ENCODE results near the gene DBNDD2.

The DBNDD2 gene

GRCh38 chr20:45372241-45372640 lies 35.8 kb upstream of the DBNDD2 start:
- Histone ChIP-seq H3K79me2 (ENCODE audit: insufficient read depth, low read length) (no peaks in the 10 kb centered on the region), H2AFZ (ENCODE audit: low read depth, low read length, severe bottlenecking) (no peak overlapping the region), H3K9ac (ENCODE audit: low read length) (no peak overlapping the region), H3K9me3 (ENCODE audit: insufficient read depth, low read length) (no peaks in the 10 kb centered on the region), H4K20me1 (ENCODE audit: low read depth, low read length) (no peaks in the 10 kb centered on the region), H3K9me2 (replicated peaks; ENCODE audit: insufficient read depth, low read length) (no peaks in the 10 kb centered on the region), H3K27me3 (ENCODE audit: low read length) (no peaks in the 10 kb centered on the region), H3F3A (ENCODE audit: insufficient read depth) (peaks cover 11% of the 10 kb centered on the region), H3K4me3 (ENCODE audit: insufficient read depth, low read length, poor library complexity, severe bottlenecking) (no peak overlapping the region), H3K36me3 (ENCODE audit: low read length) (0 out of 2 replicates have a peak, but pooled peaks cover 4% of the 10 kb centered on the region), H3K4me2 (ENCODE audit: low read depth, low read length, poor library complexity, severe bottlenecking) (no peak overlapping the region), H3K27ac (ENCODE audit: low read depth, low read length) (no peak overlapping the region)
- TF ChIP-seq, protein P1, sequence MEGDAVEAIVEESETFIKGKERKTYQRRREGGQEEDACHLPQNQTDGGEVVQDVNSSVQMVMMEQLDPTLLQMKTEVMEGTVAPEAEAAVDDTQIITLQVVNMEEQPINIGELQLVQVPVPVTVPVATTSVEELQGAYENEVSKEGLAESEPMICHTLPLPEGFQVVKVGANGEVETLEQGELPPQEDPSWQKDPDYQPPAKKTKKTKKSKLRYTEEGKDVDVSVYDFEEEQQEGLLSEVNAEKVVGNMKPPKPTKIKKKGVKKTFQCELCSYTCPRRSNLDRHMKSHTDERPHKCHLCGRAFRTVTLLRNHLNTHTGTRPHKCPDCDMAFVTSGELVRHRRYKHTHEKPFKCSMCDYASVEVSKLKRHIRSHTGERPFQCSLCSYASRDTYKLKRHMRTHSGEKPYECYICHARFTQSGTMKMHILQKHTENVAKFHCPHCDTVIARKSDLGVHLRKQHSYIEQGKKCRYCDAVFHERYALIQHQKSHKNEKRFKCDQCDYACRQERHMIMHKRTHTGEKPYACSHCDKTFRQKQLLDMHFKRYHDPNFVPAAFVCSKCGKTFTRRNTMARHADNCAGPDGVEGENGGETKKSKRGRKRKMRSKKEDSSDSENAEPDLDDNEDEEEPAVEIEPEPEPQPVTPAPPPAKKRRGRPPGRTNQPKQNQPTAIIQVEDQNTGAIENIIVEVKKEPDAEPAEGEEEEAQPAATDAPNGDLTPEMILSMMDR (IDR thresholded peaks at IDR 0.05; ENCODE audit: insufficient read depth, low read length, poor library complexity, severe bottlenecking) = no peak
- no peak for TF ChIP-seq EZH2phosphoT487 (conservative IDR thresholded peaks at IDR 0.05; ENCODE audit: low read length)

DNA sequence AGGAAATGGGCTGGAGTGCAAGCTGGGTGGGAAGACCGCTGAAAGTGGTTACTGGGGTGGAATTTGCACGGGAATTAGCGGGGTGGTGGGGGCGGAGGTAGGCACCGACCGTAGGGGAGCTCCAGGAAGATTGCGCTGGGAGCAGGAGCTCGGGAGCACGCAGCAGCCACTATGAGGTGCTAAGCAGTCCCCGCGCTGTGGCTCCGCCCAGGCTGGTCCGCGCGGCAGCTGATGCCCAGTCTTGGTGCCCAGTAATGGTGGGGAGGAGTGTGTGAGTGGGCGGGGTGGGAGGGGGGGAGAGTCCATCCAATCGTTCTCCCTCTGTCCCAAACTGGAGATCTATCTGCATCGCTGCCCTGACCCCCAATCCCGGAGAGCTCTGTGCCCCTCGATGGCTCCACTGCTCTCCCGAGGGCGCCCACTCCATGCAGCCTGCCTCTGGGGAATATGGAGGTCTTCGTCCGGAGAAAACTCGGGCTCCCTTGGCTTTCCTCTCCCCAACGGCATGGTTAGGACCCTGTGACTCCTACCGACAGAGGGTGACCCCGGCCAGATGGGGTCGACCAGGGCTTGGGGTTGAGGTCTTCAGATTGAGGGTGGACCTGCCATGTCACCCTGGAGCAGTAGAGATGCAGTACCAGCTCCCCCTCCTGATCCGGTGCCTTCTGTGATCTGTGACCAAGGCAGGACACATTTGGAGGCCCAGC lies 35.3 kb upstream of the DBNDD2 start:
- no peak overlapping the region for H3K27ac ChIP-seq (ENCODE audit: low read depth, low read length)
- H3K4me2 ChIP-seq (ENCODE audit: low read depth, low read length, poor library complexity, severe bottlenecking) = no peak overlapping the region
- H2AFZ ChIP-seq (ENCODE audit: low read depth, low read length, severe bottlenecking) = no peak overlapping the region
- H3K79me2 ChIP-seq (ENCODE audit: insufficient read depth, low read length) = no peaks in the 10 kb centered on the region
- no peaks in the 10 kb centered on the region for H3K9me3 ChIP-seq (ENCODE audit: insufficient read depth, low read length)
- TF ChIP-seq EZH2phosphoT487 (conservative IDR thresholded peaks at IDR 0.05; ENCODE audit: low read length) = no peak
- TF ChIP-seq, protein P1 (IDR thresholded peaks at IDR 0.05; ENCODE audit: insufficient read depth, low read length, poor library complexity, severe bottlenecking) = no peak
- H3K9ac ChIP-seq (ENCODE audit: low read length) = no peak overlapping the region
- H3F3A ChIP-seq (ENCODE audit: insufficient read depth) = peaks cover 6% of the 10 kb centered on the region
- H3K27me3 ChIP-seq (ENCODE audit: low read length) = no peaks in the 10 kb centered on the region
- H3K4me3 ChIP-seq (ENCODE audit: insufficient read depth, low read length, poor library complexity, severe bottlenecking) = no peak overlapping the region
- H3K36me3 ChIP-seq (ENCODE audit: low read length) = no peaks in the 10 kb centered on the region
- no peaks in the 10 kb centered on the region for H3K9me2 ChIP-seq (replicated peaks; ENCODE audit: insufficient read depth, low read length)
- no peaks in the 10 kb centered on the region for H4K20me1 ChIP-seq (ENCODE audit: low read depth, low read length)

DNA sequence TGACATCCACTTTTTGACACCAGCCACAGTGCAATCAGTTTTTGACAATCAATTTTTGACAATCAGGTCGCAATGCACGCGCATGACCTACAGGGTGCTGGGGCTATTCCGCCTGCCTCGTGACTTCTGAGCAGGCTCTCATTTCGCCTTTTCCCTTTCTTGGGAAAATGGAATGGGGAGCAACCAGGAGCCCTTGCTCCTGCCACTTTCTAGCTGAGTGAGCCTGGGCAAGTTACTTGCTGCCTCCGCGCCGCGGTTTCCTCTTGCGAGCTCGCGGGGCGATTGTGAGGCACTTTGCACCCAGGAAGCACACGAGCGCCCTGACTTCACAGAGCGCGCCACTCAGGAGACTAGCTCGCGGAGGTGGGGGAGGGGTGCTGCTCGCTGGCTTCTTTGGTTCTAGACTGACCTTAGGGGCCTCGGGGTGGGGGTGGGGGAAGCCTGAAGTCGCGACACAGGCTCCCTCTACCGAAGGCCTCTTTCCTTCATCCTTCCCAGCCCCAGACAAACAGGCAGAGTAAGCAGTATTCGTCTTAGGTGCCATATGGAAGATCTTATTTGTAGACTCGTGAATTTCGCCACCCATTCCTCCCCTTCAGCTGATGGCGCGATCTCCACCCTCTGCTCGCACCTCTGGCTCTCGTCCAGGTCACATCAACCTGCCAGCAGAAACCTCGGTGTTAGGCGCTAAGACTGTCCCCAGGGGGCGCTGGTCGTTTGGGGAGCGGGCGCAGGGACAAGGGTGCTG lies 34.6 kb upstream of the DBNDD2 start:
- H3K4me2 ChIP-seq (ENCODE audit: low read depth, low read length, poor library complexity, severe bottlenecking) = peak overlapping the region; percentile 41
- TF ChIP-seq, protein P1 (IDR thresholded peaks at IDR 0.05; ENCODE audit: insufficient read depth, low read length, poor library complexity, severe bottlenecking) = peak; percentile 91
- TF ChIP-seq EZH2phosphoT487 (conservative IDR thresholded peaks at IDR 0.05; ENCODE audit: low read length) = no peak
- no peaks in the 10 kb centered on the region for H3K79me2 ChIP-seq (ENCODE audit: insufficient read depth, low read length)
- H3K36me3 ChIP-seq (ENCODE audit: low read length) = no peaks in the 10 kb centered on the region
- H3K9me2 ChIP-seq (replicated peaks; ENCODE audit: insufficient read depth, low read length) = no peaks in the 10 kb centered on the region
- no peak overlapping the region for H3K27ac ChIP-seq (ENCODE audit: low read depth, low read length)
- H3K9me3 ChIP-seq (ENCODE audit: insufficient read depth, low read length) = no peaks in the 10 kb centered on the region
- peaks cover 3% of the 10 kb centered on the region; the same call in 1 of the 2 replicates for H3F3A ChIP-seq (ENCODE audit: insufficient read depth)
- no peaks in the 10 kb centered on the region for H4K20me1 ChIP-seq (ENCODE audit: low read depth, low read length)
- H3K4me3 ChIP-seq (ENCODE audit: insufficient read depth, low read length, poor library complexity, severe bottlenecking) = no peak overlapping the region
- H2AFZ ChIP-seq (ENCODE audit: low read depth, low read length, severe bottlenecking) = no peak overlapping the region
- H3K9ac ChIP-seq (ENCODE audit: low read length) = peak overlapping the region; percentile 10; the same call in 1 of the 2 replicates
- H3K27me3 ChIP-seq (ENCODE audit: low read length) = no peaks in the 10 kb centered on the region

All from SU-DHL-6 (cell line).